ENCODE results near the gene FBN3.
A peak's percentile ranks its signal among the peaks of the same experiment; 100 is the strongest.

FBN3 gene

GRCh38 chr19:8151767-8152035, 2.3 kb upstream of the FBN3 start (continued):
- TF ChIP-seq ZNF16 (tag by site-specific recombination; IDR thresholded peaks at IDR 0.05; ENCODE audit: low read depth): no peak

- CTCF ChIA-PET: no interaction called here
- Histone ChIP-seq H3K9me3 (ENCODE audit: control insufficient read depth, insufficient read depth, low read depth, low read length) (no peaks in the 10 kb centered on the region), H3K4me1 (ENCODE audit: control insufficient read depth, insufficient read depth, low read length) (peaks cover 4% of the 10 kb centered on the region), H3K4me3 (ENCODE audit: low read depth, low read length) (no peak overlapping the region), H3K27ac (ENCODE audit: extremely low read depth, low read depth, low read length) (no peak overlapping the region), H3K36me3 (ENCODE audit: control insufficient read depth in 2 of 2, insufficient read depth in 1 of 2, low read length in 2 of 2) (no peaks in the 10 kb centered on the region)
- TF ChIP-seq ZFP3 (tag by site-specific recombination; IDR thresholded peaks at IDR 0.05; ENCODE audit: low read depth): peak; percentile 97
- no peak for TF ChIP-seq SP7 (tag by site-specific recombination; IDR thresholded peaks at IDR 0.05)
- POLR2A ChIA-PET: no interaction called here
Measured at GRCh38 chr19:8150998-8151766, 1.8 kb upstream of the FBN3 start.

GRCh38 chr19:8150178-8150865, 930 bp upstream of the FBN3 start:
- Histone ChIP-seq H3K4me3 (ENCODE audit: low read depth, low read length) (no peak overlapping the region), H3K36me3 (ENCODE audit: control insufficient read depth in 2 of 2, insufficient read depth in 1 of 2, low read length in 2 of 2) (no peaks in the 10 kb centered on the region), H3K27ac (ENCODE audit: extremely low read depth, low read depth, low read length) (no peak overlapping the region), H3K9me3 (ENCODE audit: control insufficient read depth, insufficient read depth, low read depth, low read length) (no peaks in the 10 kb centered on the region), H3K4me1 (ENCODE audit: control insufficient read depth, insufficient read depth, low read length) (peaks cover 4% of the 10 kb centered on the region)
- CTCF ChIA-PET: interaction anchor here (0.6 to 0.9 kb wide), 4 partner anchors 102 to 374 kb away, joined by 3 to 4 read pairs (median 3); no protein-coding TSS in a partner anchor
- TF ChIP-seq REPIN1 (tag by site-specific recombination; IDR thresholded peaks at IDR 0.05; ENCODE audit: low read depth) (no peak), ZNF280D (tag by site-specific recombination; IDR thresholded peaks at IDR 0.05) (no peak), EGR2 (tag by site-specific recombination; IDR thresholded peaks at IDR 0.05; ENCODE audit: low read depth) (no peak), ZNF843 (tag by site-specific recombination; IDR thresholded peaks at IDR 0.05) (no peak), ZBTB8A (tag by site-specific recombination; IDR thresholded peaks at IDR 0.05) (no peak), GLI2 (tag by site-specific recombination; IDR thresholded peaks at IDR 0.05; ENCODE audit: borderline replicate concordance, low read depth) (no peak), KLF9 (tag by site-specific recombination; IDR thresholded peaks at IDR 0.05; ENCODE audit: low read depth) (no peak), ZNF692 (tag by site-specific recombination; IDR thresholded peaks at IDR 0.05) (no peak), ZNF121 (tag by site-specific recombination; IDR thresholded peaks at IDR 0.05) (peak; percentile 61; the same call in 1 of the 2 replicates), KLF16 (tag by site-specific recombination; IDR thresholded peaks at IDR 0.05) (no peak), GFI1B (tag by site-specific recombination; IDR thresholded peaks at IDR 0.05) (no peak), ZFP3 (tag by site-specific recombination; IDR thresholded peaks at IDR 0.05; ENCODE audit: low read depth) (peak; percentile 95)
- POLR2A ChIA-PET: interaction anchor here (0.6 to 0.7 kb wide), 2 partner anchors 37 to 149 kb away, joined by 3 to 6 read pairs; no protein-coding TSS in a partner anchor

All from HEK293 (cell line).